Keratinocyte (primary cell): Measurements from ENCODE around the gene ICOS. TPM values are rescaled to one million over a fixed set of nuclear protein-coding genes. Genes with fewer than 3 reads are reported as not detected.
"Not testable (repeated sequence)": the region's sequence is repeated elsewhere in the genome, so short reads cannot be mapped to it uniquely, and the experiment has no call there.

Experiments
- DNase-seq: peaks from one replicate; pipeline ENCODE4 v3.0.0-alpha.2; 2011; ENCODE audit warnings: low read depth, missing footprints, low spot score
- FAIRE-seq: peaks from 2 replicates; lab custom pipeline; 2011; peaks lifted over from hg19 to GRCh38; lab: Jason Lieb, UNC
- H2AFZ ChIP-seq: 2 replicates; pipeline ENCODE4 v1.6.0; 2012; ENCODE audit warnings: low read length, control low read depth, inconsistent platforms; ENCODE audit not compliant: control insufficient read depth
- H3K27ac ChIP-seq: 2 replicates; pipeline ENCODE4 v1.5.1; 2011; ENCODE audit warnings: low read length; ENCODE audit not compliant: control insufficient read depth, insufficient read depth
- H3K27me3 ChIP-seq: 3 replicates; pipeline ENCODE4 v1.6.0; 2011; ENCODE audit warnings: low read length; ENCODE audit not compliant: control insufficient read depth, insufficient read depth; ENCODE audit errors: extremely low read depth
- H3K36me3 ChIP-seq, 2 experiments: 2 replicates in 1 of 2; 3 replicates in 1 of 2; pipeline ENCODE4 v1.5.1; 2011; ENCODE audit warnings: low read length in 2 of 2, mild to moderate bottlenecking in 1 of 2; ENCODE audit not compliant: control insufficient read depth in 2 of 2, insufficient read depth in 2 of 2; ENCODE audit errors: extremely low read depth in 1 of 2
- H3K4me1 ChIP-seq: 3 replicates; pipeline ENCODE4 v1.5.1; 2011; ENCODE audit warnings: low read length; ENCODE audit not compliant: control insufficient read depth, insufficient read depth; ENCODE audit errors: extremely low read depth
- H3K4me2 ChIP-seq: 3 replicates; pipeline ENCODE4 v1.6.0; 2011; ENCODE audit warnings: low read depth, low read length; ENCODE audit not compliant: control insufficient read depth, insufficient read depth; ENCODE audit errors: extremely low read depth
- H3K4me3 ChIP-seq, 3 experiments: fragments of 200-600 bp in 1 of 3; sonication (generic) in 1 of 3; 2 replicates in 2 of 3; 3 replicates in 1 of 3; pipeline ENCODE4 v1.5.1; 2011 to 2016; ENCODE audit warnings: low read length in 3 of 3, mild to moderate bottlenecking in 3 of 3, control low read depth in 2 of 3, inconsistent platforms in 1 of 3, low read depth in 1 of 3, mixed read lengths in 1 of 3, mixed run types in 1 of 3, moderate library complexity in 1 of 3; ENCODE audit not compliant: control insufficient read depth in 2 of 3, insufficient read depth in 2 of 3; ENCODE audit errors: extremely low read depth in 1 of 3
- H3K79me2 ChIP-seq: 2 replicates; pipeline ENCODE4 v1.6.0; 2012; ENCODE audit warnings: low read length; ENCODE audit not compliant: control insufficient read depth, insufficient read depth
- H3K9ac ChIP-seq: 3 replicates; pipeline ENCODE4 v1.6.0; 2011; ENCODE audit warnings: low read length; ENCODE audit not compliant: control insufficient read depth, insufficient read depth; ENCODE audit errors: extremely low read depth
- H3K9me1 ChIP-seq: 3 replicates; pipeline ENCODE4 v1.6.0; 2011; ENCODE audit warnings: low read length; ENCODE audit not compliant: control insufficient read depth, insufficient read depth; ENCODE audit errors: extremely low read depth
- H3K9me3 ChIP-seq: 2 replicates; pipeline ENCODE4 v1.5.1; 2012; ENCODE audit warnings: low read depth, low read length; ENCODE audit not compliant: control insufficient read depth
- H4K20me1 ChIP-seq: 3 replicates; pipeline ENCODE4 v1.6.0; 2011; ENCODE audit warnings: low read length; ENCODE audit not compliant: control insufficient read depth, insufficient read depth; ENCODE audit errors: extremely low read depth
- EZH2 ChIP-seq: IDR thresholded peaks from one replicate; pipeline ENCODE4 v1.6.1; 2012; ENCODE audit warnings: inconsistent platforms, mild to moderate bottlenecking, low read length, moderate library complexity
- dilution Hi-C: fragments of 300-500 bp; cut with MboI; formaldehyde crosslinking; loops from one replicate; pipeline ENCODE4 v1.7.0; 2020; ENCODE audit warnings: low sequenced_read_pairs; ENCODE audit not compliant: extremely low pct_ligation_motif_present
- polyA plus RNA-seq, 5 experiments: library from polyadenylated mRNA; depleted of rRNA in 3 of 5; stranded (reverse) in 3 of 5; stranded (forward) in 1 of 5; unstranded in 1 of 5; fragments of >200 nt; gene quantifications; 1 replicate in 1 of 5; 2 replicates in 3 of 5; 3 replicates in 1 of 5; pipeline versions ENCODE4 v1.2.1 to v1.2.3, GENCODE V29; 2011 to 2012; ENCODE audit warnings: missing spikeins in 2 of 5, low read depth in 1 of 5, low replicate concordance in 1 of 5
- TF ChIP-seq, protein P1 (sequence below), 3 experiments: IDR thresholded peaks in 1 of 3; conservative IDR thresholded peaks in 1 of 3; optimal IDR thresholded peaks in 1 of 3; 2 replicates in 2 of 3; 3 replicates in 1 of 3; pipeline versions ENCODE3 to v1.5.1; 2011; ENCODE audit warnings: low read length in 3 of 3, mild to moderate bottlenecking in 3 of 3, moderate library complexity in 2 of 3, control low read depth in 1 of 3, inconsistent platforms in 1 of 3; ENCODE audit not compliant: insufficient read depth in 2 of 3; ENCODE audit errors: extremely low read depth in 1 of 3

Gene ICOS
- polyA plus RNA-seq, 1 donor (not counting 4 experiments of a cell fraction or from before 2014, with no cell fraction given) = not detected

- H4K20me1 ChIP-seq = no peaks in the 10 kb centered on the region
- peaks cover 5% of the 10 kb centered on the region for H3K4me1 ChIP-seq
- dilution Hi-C loops = no loop called here
- DNase-seq (no peak), FAIRE-seq (no peak)
- no peak overlapping the region for H2AFZ ChIP-seq
- no peaks in the 10 kb centered on the region for H3K9me3 ChIP-seq
- H3K9me1 ChIP-seq = no peaks in the 10 kb centered on the region
- H3K79me2 ChIP-seq = no peaks in the 10 kb centered on the region
- TF ChIP-seq, protein P1, sequence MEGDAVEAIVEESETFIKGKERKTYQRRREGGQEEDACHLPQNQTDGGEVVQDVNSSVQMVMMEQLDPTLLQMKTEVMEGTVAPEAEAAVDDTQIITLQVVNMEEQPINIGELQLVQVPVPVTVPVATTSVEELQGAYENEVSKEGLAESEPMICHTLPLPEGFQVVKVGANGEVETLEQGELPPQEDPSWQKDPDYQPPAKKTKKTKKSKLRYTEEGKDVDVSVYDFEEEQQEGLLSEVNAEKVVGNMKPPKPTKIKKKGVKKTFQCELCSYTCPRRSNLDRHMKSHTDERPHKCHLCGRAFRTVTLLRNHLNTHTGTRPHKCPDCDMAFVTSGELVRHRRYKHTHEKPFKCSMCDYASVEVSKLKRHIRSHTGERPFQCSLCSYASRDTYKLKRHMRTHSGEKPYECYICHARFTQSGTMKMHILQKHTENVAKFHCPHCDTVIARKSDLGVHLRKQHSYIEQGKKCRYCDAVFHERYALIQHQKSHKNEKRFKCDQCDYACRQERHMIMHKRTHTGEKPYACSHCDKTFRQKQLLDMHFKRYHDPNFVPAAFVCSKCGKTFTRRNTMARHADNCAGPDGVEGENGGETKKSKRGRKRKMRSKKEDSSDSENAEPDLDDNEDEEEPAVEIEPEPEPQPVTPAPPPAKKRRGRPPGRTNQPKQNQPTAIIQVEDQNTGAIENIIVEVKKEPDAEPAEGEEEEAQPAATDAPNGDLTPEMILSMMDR (optimal IDR thresholded peaks at IDR 0.05 in 1 of 3, IDR thresholded peaks at IDR 0.05 in 1 of 3, conservative IDR thresholded peaks at IDR 0.05 in 1 of 3; ENCODE audit: extremely low read depth in 1 of 3, insufficient read depth in 2 of 3, low read length in 3 of 3) = no peak
- TF ChIP-seq EZH2 = no peak
- no peak overlapping the region for H3K4me2 ChIP-seq
- H3K27me3 ChIP-seq = no peaks in the 10 kb centered on the region
- H3K36me3 ChIP-seq = no peaks in the 10 kb centered on the region
- H3K27ac ChIP-seq = no peak overlapping the region
- no peak overlapping the region for H3K4me3 ChIP-seq
- H3K9ac ChIP-seq = no peak overlapping the region
These were observed 3.5 kb downstream of the ICOS start for GRCh38 chr2:203940039-203940438.

GRCh38 chr2:203943493-203944382 lies 7.2 kb downstream of the ICOS start:
- H3K27me3 ChIP-seq, dilution Hi-C loops, H3K36me3 ChIP-seq, H3K4me3 ChIP-seq, FAIRE-seq, H4K20me1 ChIP-seq, H3K9ac ChIP-seq, H3K4me2 ChIP-seq, H2AFZ ChIP-seq, H3K79me2 ChIP-seq, H3K9me1 ChIP-seq, H3K9me3 ChIP-seq, H3K4me1 ChIP-seq: not testable (repeated sequence)
- DNase-seq = peak; percentile 5
- peak overlapping the region; percentile 12 for H3K27ac ChIP-seq
